CD4-positive, alpha-beta T cell treated with Interleukin-1 beta for 1 hour (primary cell): ENCODE data around the gene MKX.

Experiments used
- DNase-seq, 2 donors: peaks; one replicate each; pipeline ENCODE4 v3.0.0-alpha.2; 2020 to 2022

MKX gene

DNA sequence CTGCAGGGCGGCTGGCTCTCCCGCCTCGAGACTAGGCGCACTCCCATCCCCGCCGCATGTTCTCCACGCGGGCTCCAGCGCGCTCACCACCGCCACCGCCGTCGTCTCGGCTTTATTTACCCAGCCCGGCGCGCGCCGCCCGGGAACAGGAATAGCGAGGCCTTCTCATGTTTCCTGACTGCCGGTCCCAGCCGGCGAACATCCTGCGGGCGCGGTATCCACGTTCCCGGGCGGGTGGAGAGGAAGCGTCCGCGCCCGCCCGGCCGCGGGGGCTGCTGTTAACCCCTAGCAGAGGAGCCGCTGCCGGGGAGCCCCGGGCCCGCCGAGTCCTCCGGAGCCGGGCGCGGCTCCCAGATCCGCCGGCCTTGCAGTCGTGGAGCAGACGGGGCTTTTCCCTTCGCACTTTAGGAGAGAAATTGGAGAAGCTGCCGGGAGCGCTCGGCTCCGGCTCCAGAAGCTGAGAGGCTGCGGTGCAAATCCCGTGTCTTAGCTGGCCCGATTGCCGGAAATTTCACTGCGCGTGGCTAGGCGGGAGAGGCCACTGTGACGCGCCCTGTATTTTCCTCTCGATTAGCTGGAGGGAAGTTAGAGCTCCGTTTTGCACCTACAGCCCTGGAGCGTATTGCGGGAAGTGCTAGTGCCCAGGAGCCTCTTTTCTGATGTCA lies at the start of gene MKX:
TSS of gene MKX (minus strand) at position 88 of the 665 bp plus-strand sequence. CDS start 2,404 bp downstream, outside the sequence.
- DNase-seq, result peak in 1 of 2 donors; percentile 29

DNA sequence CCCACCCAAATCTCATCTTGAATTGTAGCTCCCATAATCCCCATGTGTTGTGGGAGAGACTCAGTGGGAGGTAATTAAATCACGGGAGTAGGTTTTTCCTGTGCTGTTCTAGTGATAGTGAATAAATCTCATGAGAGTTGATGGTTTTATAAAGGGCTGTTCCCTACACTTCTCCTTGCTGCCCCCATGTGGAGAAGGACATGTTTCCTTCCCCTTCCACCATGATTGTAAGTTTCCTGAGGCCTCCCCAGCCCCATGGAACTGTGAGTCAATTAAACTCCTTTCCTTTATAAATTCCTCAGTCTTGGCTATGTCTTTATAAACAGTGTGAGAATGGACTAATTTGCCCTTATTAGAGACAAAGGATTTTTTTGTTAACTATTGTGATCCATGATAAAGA lies 48.5 kb upstream of the MKX start:
- no peak for DNase-seq

GRCh38 chr10:27792216-27792615 lies 46.6 kb upstream of the MKX start:
- no peak for DNase-seq

DNA sequence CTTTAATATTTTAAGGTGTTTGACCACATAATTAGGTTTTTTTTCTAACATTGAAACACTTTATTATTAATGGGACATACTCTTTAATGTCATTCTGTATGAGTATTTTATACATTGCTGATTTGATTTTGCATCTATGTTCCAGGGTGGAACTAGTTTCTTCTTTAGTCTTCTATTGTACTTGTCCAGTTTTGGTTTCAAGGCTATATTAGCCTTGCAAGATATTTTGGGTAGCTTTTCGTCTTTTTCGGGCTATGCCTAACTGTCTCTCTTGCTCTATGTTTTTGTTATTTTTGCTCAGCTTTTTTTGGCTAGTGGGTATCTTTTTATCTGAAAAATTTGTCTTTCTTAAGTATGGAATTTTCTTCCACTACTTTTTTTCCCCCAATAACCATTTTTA lies 38.7 kb upstream of the MKX start:
- no peak for DNase-seq

DNA sequence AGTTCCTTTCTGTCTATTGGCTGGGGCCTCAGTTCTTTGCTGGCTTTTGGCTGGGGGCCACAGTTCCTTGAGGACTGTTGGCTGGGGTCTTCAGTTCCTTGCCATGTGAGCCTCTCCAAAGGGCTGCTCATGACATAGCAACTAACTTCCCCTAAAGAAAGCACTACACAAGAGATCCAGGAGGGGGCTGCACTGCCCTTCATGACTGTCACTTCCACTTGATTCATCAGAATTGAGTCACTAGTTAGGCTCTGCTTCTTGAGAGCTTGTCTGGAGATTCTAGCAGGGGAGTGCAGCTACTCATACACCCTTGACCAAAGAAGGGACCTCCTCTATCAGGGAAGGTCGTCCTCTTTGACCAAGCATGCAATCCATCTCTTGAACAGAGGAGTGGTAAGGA lies 38.0 kb upstream of the MKX start:
- DNase-seq, result peak; percentile 7 to 22

DNA sequence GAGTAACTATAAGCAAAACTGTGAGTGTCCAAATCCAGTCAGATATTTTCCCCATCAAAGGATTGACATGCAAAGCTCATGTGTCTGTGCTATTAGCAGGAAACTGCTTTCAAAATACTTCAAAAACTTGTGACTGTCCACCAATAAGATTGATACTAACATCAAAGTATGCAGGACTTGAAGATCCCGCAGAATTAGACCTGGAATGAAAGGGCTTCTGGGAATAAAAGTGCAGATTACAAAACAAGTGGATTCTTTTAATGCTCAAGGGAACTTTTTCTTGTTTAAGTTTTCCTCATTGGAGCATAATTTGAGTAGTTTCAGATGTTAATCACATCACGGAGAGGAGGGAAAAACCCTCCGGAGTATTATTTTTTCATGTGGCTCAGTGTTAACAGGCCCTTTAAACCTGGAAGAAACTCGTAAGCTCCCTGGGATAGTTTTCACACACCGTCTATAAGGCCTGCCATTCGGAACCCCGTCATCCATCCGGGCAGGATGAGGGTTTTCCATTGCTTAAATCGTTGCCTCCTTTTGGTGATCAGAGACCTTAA lies 33.9 kb upstream of the MKX start:
- DNase-seq, result no peak

- no peak for DNase-seq
Observed at GRCh38 chr10:27774831-27775230, 29.2 kb upstream of the MKX start.

GRCh38 chr10:27771231-27771630 lies 25.6 kb upstream of the MKX start:
- DNase-seq, result no peak

DNA sequence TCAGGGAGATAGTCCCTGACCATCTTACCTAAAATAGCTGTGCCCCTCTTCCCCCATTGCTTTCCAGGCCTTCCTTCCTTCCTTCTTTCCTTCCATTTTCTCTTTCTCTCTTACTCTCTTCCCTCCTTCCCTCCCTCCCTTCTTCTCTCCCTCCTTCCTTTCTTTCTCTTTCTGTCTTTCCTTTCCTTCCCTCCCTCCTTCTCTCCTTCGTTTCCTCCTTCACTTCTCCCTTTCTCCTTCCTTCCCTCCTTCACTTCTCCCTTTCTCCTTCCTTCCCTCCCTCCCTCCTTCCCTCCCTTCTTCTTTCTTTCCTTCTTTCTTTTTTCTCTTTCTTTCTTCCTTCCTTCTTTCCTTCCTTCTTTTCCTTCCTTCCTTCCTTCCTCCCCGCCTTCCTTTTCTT lies 24.6 kb upstream of the MKX start:
- DNase-seq, result no peak

GRCh38 chr10:27760867-27761266 lies 15.2 kb upstream of the MKX start:
- no peak for DNase-seq

GRCh38 chr10:27759483-27760272 lies 14.1 kb upstream of the MKX start:
- DNase-seq, result no peak

DNA sequence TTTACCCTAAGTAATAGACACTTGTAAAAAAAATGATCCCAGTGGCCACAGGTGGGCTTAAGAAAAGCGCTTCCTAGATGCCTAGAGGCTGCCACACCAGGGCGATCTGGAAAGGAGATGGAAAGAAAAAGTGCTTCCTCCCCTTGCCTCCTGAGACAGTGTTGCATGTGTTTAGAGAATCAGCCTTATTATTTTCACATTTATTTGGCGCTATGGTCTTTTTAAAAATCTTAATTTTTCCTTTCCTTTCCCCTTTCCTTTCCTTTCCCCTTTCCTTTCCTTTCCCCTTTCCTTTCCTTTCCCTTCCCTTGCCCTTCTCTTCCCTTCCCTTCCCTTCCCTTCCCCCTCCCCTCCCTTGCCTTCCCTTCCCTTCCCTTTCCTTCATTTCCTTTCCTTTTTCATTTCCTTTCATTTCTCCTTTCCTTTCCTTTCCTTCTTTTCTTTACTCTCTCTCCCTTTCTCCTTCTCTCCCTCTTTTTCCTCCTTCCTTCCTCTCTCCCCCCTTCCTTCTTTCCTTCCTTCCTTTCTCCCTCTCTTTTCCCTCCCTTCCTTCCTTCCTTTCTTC lies 7.1 kb upstream of the MKX start:
- no peak for DNase-seq

DNA sequence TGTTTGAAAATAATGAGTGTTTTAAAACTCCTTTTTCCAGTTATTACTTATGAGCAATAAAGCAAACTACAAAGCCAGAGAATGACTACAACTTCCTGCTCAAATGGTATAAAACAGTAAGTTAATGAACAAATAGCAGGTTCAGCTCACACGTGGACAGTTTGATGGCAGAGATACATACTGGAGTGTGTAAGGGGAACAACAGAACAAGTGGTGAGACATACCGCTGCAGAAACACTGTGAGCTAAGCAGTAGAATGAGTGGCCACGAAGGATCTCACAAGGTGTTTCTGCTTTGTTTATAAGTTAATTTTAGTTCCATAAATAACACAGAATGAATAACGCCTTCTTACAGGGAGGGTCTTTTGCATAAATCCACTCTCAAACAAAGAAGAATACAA lies 3.0 kb upstream of the MKX start:
- DNase-seq, result no peak

- DNase-seq, result no peak
Observed at GRCh38 chr10:27747096-27747451, 1.5 kb upstream of the MKX start.

- DNase-seq, result no peak
Observed at GRCh38 chr10:27746397-27747095, 927 bp upstream of the MKX start.

DNA sequence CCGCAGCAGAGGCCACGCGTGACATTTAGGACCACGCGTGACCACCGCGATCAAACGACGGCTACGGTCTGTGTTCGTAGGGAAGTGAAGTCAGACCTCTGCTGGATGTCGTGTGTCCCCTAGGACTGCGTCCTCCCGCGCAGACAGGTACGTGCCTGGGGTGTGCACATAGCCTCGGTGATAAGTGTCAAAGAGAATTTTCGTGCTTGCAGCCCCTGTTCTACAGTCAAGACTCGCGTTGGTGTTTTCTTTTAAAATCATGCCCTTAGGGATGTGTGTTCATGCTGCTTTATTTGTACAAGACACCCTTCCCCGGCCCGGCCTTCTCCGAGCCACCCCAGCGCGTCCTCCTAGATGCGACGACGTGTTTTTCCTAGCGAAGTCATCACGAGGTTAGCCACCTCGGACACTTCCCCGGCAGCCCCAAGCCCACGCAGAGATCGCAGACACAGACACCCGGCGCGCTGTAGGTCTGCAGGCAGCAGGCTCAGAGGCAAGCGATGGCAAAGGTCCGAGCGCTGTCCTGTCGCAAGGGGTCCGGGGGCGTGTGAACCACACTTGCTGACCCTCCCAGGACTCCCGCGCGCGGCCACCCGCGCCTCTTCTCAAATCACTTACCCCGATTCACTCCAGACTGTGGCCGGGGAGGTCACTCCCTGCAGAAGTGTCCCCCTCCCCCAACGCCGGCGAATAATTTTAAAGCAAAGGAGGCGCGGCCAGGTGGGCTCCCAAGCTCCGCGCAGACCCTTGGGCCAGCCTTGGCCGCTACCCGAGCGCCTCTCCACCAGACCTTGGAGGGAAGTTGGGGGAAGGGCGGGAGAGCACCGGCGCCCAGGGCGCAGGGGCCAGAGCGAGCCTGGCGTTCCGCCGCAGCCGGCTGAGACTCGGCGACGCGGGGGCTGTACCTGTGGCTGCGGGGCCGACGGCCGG lies 552 bp downstream of the MKX start:
- no peak for DNase-seq

DNA sequence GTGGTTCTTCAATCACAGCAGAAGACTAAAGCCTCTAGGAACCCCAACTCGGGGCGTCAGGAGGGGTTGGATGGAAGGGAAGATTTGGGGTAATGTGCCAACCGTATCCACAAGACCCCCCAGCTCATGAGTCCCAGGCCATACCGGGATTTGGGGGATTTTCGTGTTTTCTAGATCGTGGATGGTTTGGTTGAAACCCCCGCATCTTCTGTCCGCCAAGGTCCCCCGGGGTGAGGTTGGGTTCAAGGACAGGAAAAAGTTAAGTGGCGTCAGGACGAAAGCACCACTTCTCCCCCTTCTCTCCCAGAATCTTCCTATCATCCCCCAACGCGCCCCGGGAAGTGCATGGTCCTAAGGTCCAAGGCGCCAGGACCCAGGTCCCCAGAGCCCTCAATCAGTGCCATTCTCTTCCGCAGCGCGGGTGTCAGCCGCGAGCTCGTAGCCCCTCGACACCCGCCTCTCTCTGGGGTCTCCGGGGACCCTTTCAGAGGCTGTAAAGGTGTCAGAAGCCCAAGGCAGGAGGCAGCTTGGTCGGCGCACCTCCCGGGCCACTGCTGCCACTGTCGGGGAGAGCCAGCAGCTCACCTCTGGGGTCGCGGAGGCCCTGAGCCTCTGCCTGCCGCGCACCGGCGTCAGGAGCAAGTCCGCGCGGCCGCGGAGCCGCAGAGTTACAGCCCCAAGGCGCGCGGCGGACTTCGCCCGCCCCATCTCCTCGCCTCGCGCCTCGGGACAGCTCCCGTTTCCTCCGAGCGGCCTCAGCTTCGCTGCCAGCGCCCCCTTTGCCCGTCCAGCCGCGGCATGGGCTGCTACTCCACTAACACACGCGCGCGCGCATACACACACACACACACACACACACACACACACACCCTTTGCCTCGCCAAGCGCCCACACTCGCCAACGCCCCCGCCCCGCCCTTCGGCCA lies 1.5 kb downstream of the MKX start:
- DNase-seq, result no peak

- no peak for DNase-seq
Observed at GRCh38 chr10:27743012-27743876, 2.4 kb downstream of the MKX start.

DNA sequence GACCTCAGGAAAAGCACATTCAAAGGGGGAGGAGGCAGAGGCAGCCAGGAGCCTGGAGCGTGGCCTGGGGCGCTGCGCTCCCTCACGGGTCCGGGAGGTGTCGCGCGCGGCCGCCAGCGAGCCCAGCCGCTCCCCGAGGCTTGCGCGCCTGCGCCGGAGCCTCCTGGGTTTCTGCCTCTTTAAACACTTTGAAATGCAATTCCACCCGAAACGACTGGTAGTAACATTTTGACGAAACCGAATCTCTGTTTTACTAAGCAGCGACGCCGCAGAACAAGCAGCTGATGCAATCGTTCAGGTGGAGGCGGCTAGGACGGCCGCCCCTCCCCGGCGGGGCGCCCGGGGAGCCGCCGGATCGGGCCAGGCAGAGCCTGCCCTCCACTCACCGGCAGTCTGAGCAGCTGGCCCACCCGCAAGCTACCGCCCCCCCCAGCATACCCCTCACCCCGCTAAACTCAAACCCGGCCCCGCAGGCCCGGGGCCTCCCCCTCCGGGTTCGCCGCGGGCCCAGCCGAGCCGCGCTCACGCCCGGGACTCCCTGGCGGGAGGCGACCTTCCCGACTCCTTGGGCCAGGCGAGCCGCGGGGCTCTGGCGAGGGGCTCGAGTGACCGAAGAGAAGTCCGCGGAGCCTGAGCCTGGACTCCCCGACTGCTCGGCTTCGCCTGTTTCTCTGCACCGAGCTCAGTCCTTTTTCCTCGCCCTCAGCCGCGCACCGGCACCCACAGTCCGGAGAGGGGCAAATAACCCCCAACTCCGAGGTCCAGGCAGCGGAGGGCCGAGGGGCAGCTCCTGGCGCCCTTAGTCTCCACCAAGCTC lies 3.2 kb downstream of the MKX start:
- DNase-seq, result peak; percentile 77
